ENCODE data around the gene NUP98.

DNA sequence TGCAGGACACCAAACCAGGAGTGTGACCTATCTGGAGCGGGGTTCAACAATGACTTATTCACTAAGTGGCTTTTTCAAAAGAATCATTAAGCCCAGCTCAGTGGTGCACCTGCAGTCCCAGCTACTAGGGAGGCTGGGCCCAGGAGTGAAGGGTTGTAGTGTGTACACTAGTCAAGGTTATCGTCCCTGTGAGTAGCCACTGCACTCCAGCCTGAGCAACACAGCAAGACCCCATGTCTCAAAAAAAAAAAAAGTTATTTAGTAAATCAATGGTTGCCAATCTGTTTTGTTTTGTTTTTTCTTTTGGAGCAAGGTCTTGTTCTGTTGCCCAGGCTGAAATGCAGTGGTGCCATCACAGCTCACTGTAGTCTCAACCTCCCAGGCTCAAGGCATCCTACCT, 35.5 kb upstream of the NUP98 start:
- TF ChIP-seq POLR2A (IDR thresholded peaks at IDR 0.05; ENCODE audit: low read length): no peak
- TF ChIP-seq, protein P1, sequence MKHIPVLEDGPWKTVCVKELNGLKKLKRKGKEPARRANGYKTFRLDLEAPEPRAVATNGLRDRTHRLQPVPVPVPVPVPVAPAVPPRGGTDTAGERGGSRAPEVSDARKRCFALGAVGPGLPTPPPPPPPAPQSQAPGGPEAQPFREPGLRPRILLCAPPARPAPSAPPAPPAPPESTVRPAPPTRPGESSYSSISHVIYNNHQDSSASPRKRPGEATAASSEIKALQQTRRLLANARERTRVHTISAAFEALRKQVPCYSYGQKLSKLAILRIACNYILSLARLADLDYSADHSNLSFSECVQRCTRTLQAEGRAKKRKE (CRISPR knock-in tag; IDR thresholded peaks at IDR 0.05; ENCODE audit: low read depth): no peak
- TF ChIP-seq, protein P2, sequence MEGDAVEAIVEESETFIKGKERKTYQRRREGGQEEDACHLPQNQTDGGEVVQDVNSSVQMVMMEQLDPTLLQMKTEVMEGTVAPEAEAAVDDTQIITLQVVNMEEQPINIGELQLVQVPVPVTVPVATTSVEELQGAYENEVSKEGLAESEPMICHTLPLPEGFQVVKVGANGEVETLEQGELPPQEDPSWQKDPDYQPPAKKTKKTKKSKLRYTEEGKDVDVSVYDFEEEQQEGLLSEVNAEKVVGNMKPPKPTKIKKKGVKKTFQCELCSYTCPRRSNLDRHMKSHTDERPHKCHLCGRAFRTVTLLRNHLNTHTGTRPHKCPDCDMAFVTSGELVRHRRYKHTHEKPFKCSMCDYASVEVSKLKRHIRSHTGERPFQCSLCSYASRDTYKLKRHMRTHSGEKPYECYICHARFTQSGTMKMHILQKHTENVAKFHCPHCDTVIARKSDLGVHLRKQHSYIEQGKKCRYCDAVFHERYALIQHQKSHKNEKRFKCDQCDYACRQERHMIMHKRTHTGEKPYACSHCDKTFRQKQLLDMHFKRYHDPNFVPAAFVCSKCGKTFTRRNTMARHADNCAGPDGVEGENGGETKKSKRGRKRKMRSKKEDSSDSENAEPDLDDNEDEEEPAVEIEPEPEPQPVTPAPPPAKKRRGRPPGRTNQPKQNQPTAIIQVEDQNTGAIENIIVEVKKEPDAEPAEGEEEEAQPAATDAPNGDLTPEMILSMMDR (IDR thresholded peaks at IDR 0.05): no peak

All from A549 (cell line).